A549 (cell line): Measurements from ENCODE around the gene DCXR.
A peak's percentile ranks its signal among the peaks of the same experiment; 100 is the strongest.

Experiments used
- BHLHE40 ChIP-seq: IDR thresholded peaks from 2 replicates; pipeline ENCODE4 v1.6.1; 2012; ENCODE audit warnings: low read depth, low read length, inconsistent platforms
- CEBPB ChIP-seq, 2 experiments: fragments of >200 bp in 1 of 2; sonication (Bioruptor Twin) in 1 of 2; formaldehyde crosslinking in 1 of 2; IDR thresholded peaks; 2 replicates each; pipeline ENCODE4 v1.6.1; 2012 to 2016
- CTCF ChIP-seq: fragments of >200 bp; sonication (Bioruptor Twin); formaldehyde crosslinking; IDR thresholded peaks from 3 replicates; pipeline ENCODE4 v1.5.1; 2016
- HOXB13 ChIP-seq: fragments of 250-450 bp; sonication (Bioruptor Pico); IDR thresholded peaks from 2 replicates; pipeline ENCODE4 v1.5.0; 2020; ENCODE audit warnings: low read depth, mild to moderate bottlenecking, moderate library complexity
- MAFK ChIP-seq: fragments of 450-650 bp; IDR thresholded peaks from 2 replicates; pipeline ENCODE4 v1.6.1; 2014; ENCODE audit not compliant: partially characterized antibody
- MYC ChIP-seq: IDR thresholded peaks from 2 replicates; pipeline ENCODE4 v1.6.1; 2012; ENCODE audit warnings: mild to moderate bottlenecking, inconsistent platforms, low read length, improper control_type of control experiment, borderline replicate concordance
- POLR2A ChIP-seq: IDR thresholded peaks from 2 replicates; pipeline ENCODE4 v1.6.1; 2012; ENCODE audit warnings: mild to moderate bottlenecking, low read length
- POLR2AphosphoS2 ChIP-seq: conservative IDR thresholded peaks from 2 replicates; pipeline ENCODE4 v1.6.1; 2012; ENCODE audit warnings: low read length, improper control_type of control experiment, inconsistent platforms
- RCOR1 ChIP-seq: fragments of 150-350 bp; IDR thresholded peaks from 2 replicates; pipeline ENCODE4 v1.6.1; 2014; ENCODE audit warnings: antibody characterized with exemption, low read length, low read depth
- RFX5 ChIP-seq: fragments of 450-650 bp; IDR thresholded peaks from 2 replicates; pipeline ENCODE4 v1.7.1; 2014; ENCODE audit warnings: antibody characterized with exemption, mild to moderate bottlenecking, moderate library complexity
- USF2 ChIP-seq: fragments of 450-650 bp; IDR thresholded peaks from 2 replicates; pipeline ENCODE4 v1.6.1; 2014; ENCODE audit warnings: antibody characterized with exemption
- ZFP36 ChIP-seq: fragments of 450-650 bp; IDR thresholded peaks from 2 replicates; pipeline ENCODE4 v1.6.1; 2014; ENCODE audit warnings: borderline replicate concordance; ENCODE audit not compliant: partially characterized antibody
- ZSCAN20 ChIP-seq: fragments of 250-450 bp; sonication (Bioruptor Pico); IDR thresholded peaks from 2 replicates; pipeline ENCODE4 v1.8.0; 2022; ENCODE audit warnings: mild to moderate bottlenecking, moderate library complexity

GRCh38 chr17:82021107-82021899 lies 16.2 kb downstream of the DCXR start:
- no peak for TF ChIP-seq RCOR1
- TF ChIP-seq CTCF: peak; percentile 94
- TF ChIP-seq HOXB13: no peak
- no peak for TF ChIP-seq POLR2AphosphoS2
- TF ChIP-seq POLR2A: no peak
- 0 out of 2 replicates have a peak, but pooled peaks have one; percentile 24 for TF ChIP-seq USF2
- TF ChIP-seq RFX5: no peak
- TF ChIP-seq ZSCAN20 (CRISPR knock-in tag): no peak
- no peak for TF ChIP-seq ZFP36
- no peak for TF ChIP-seq CEBPB (IDR thresholded peaks at IDR 0.05)
- no peak for TF ChIP-seq BHLHE40
- no peak for TF ChIP-seq MAFK
- no peak for TF ChIP-seq MYC
